ENCODE results near the gene MACC1. TPM values are rescaled to one million over a fixed set of nuclear protein-coding genes. Genes with fewer than 3 reads are reported as not detected.

The MACC1 gene
- total and polyA plus RNA-seq, 9 of the 15 experiments (the other 6 are each of a cell fraction or from before 2014, with no cell fraction given): 5.9 to 30.2 (median 10.4) TPM

- TF ChIP-seq REST (IDR thresholded peaks at IDR 0.05; ENCODE audit: borderline replicate concordance): peak; percentile 26; the same call in 1 of the 2 replicates
- TF ChIP-seq REST (CRISPR knock-in tag; IDR thresholded peaks at IDR 0.05; ENCODE audit: low read depth): no peak
- no peak for TF ChIP-seq SIRT6 (IDR thresholded peaks at IDR 0.05; ENCODE audit: low read depth, low read length)
- TF ChIP-seq CEBPG (CRISPR knock-in tag; IDR thresholded peaks at IDR 0.05): no peak
- TF ChIP-seq CEBPG (tag; conservative IDR thresholded peaks at IDR 0.05 in 1 of 2, IDR thresholded peaks at IDR 0.05 in 1 of 2): no peak
- TF ChIP-seq CXXC5 (CRISPR knock-in tag; IDR thresholded peaks at IDR 0.05): 0 out of 2 replicates have a peak, but pooled peaks have one; percentile 11
Observed at GRCh38 chr7:20172736-20173334, 44.3 kb downstream of the MACC1 start (continued).
